KMS-11 (cell line): ENCODE measurements around the gene LAPTM4A.
"Not testable (repeated sequence)": the region's sequence is repeated elsewhere in the genome, so short reads cannot be mapped to it uniquely, and the experiment has no call there.

ENCODE experiments used
- H2AFZ ChIP-seq: fragments of 200-600 bp; sonication (generic); 2 replicates; pipeline ENCODE4 v1.6.1; 2016; ENCODE audit warnings: antibody characterized with exemption, mixed run types, low read depth
- H3K27ac ChIP-seq: fragments of 200-600 bp; sonication (generic); 2 replicates; pipeline ENCODE4 v1.6.1; 2016; ENCODE audit warnings: mild to moderate bottlenecking, mixed run types
- H3K27me3 ChIP-seq: fragments of 200-600 bp; sonication (generic); 2 replicates; pipeline ENCODE4 v1.6.1; 2017; ENCODE audit warnings: mild to moderate bottlenecking, low read depth, mixed run types, moderate library complexity; ENCODE audit not compliant: insufficient read depth
- H3K36me3 ChIP-seq: fragments of 200-600 bp; sonication (generic); 2 replicates; pipeline ENCODE4 v1.6.1; 2017; ENCODE audit warnings: mild to moderate bottlenecking, mixed run types; ENCODE audit not compliant: insufficient read depth
- H3K4me1 ChIP-seq: fragments of 200-600 bp; sonication (generic); 2 replicates; pipeline ENCODE4 v1.6.1; 2016; ENCODE audit warnings: mild to moderate bottlenecking, low read depth, mixed run types; ENCODE audit not compliant: poor library complexity, severe bottlenecking
- H3K4me2 ChIP-seq: fragments of 200-600 bp; sonication (generic); 2 replicates; pipeline ENCODE4 v1.7.0; 2016; ENCODE audit warnings: mild to moderate bottlenecking, mixed run types
- H3K4me3 ChIP-seq: fragments of 200-600 bp; sonication (generic); IDR thresholded peaks from 2 replicates; pipeline ENCODE4 v1.6.1; 2017; ENCODE audit warnings: low read depth, low read length, mixed read lengths; ENCODE audit not compliant: insufficient read depth
- H3K79me2 ChIP-seq: fragments of 200-600 bp; sonication (generic); 2 replicates; pipeline ENCODE4 v1.6.1; 2016; ENCODE audit warnings: low read depth, mixed run types; ENCODE audit not compliant: insufficient read depth
- H3K9ac ChIP-seq: fragments of 200-600 bp; sonication (generic); 2 replicates; pipeline ENCODE4 v1.6.1; 2016; ENCODE audit warnings: mild to moderate bottlenecking, mixed run types
- H4K20me1 ChIP-seq: fragments of 200-600 bp; sonication (generic); 2 replicates; pipeline ENCODE4 v1.6.1; 2016; ENCODE audit warnings: mild to moderate bottlenecking, mixed run types; ENCODE audit not compliant: insufficient read depth
- TF ChIP-seq, protein P1 (sequence below): fragments of 200-600 bp; sonication (generic); conservative IDR thresholded peaks from 2 replicates; pipeline ENCODE4 v1.6.1; 2017; ENCODE audit warnings: low read depth, mild to moderate bottlenecking, antibody characterized with exemption, low read length, moderate library complexity, mixed read lengths

The LAPTM4A gene

DNA sequence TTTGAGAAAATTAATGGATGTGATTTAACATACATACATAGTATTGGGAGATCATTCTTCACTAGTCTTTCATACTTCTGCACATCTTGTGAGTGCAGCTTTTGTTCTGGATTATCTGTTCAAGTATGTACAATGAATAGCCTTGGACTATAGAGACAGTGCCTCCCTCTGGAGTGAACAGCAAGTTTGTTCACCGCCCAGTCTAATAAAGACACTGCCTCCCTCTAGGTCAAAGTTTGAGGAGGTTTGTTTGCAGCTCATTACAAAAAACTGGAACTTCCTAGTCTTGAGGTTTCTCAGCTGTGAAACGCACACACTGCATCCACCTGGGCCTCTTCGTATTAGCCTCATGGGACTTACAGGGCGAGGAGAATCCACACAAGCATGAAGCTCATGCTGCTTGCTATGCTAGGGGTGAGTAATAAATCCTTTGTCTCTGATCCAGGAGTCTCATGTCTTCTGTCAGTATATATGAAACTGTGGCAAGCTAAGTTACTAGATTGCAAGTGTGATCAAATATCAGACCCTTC, 26.0 kb upstream of the LAPTM4A start:
- Histone ChIP-seq H3K27me3 (no peaks in the 10 kb centered on the region), H3K27ac (no peak overlapping the region), H3K4me3 (no peak overlapping the region), H3K4me2 (no peak overlapping the region), H3K4me1 (no peaks in the 10 kb centered on the region), H2AFZ (no peak overlapping the region), H3K79me2 (no peaks in the 10 kb centered on the region), H3K36me3 (no peaks in the 10 kb centered on the region), H4K20me1 (no peaks in the 10 kb centered on the region), H3K9ac (no peak overlapping the region)
- TF ChIP-seq, protein P1, sequence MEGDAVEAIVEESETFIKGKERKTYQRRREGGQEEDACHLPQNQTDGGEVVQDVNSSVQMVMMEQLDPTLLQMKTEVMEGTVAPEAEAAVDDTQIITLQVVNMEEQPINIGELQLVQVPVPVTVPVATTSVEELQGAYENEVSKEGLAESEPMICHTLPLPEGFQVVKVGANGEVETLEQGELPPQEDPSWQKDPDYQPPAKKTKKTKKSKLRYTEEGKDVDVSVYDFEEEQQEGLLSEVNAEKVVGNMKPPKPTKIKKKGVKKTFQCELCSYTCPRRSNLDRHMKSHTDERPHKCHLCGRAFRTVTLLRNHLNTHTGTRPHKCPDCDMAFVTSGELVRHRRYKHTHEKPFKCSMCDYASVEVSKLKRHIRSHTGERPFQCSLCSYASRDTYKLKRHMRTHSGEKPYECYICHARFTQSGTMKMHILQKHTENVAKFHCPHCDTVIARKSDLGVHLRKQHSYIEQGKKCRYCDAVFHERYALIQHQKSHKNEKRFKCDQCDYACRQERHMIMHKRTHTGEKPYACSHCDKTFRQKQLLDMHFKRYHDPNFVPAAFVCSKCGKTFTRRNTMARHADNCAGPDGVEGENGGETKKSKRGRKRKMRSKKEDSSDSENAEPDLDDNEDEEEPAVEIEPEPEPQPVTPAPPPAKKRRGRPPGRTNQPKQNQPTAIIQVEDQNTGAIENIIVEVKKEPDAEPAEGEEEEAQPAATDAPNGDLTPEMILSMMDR, result no peak

DNA sequence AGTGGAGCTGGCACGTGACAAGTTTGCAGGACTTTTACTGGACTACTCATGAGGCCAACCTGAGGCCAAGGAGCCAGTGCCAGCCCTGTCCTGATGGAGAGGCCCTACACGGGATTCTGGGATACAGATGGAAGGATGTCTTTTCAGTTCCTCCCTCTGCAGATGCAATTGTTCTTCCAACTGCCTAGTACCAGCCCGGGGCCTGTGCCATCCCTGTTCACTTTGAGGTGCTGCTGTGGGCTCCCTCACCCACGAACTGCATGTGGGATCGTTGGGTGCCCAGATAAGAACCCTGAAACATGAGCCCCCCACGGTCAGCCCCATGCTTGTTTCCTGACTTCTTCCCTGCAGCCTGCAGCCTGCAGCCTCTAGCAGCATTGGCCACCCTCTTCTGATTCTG, 25.3 kb upstream of the LAPTM4A start:
- TF ChIP-seq, protein P1, result no peak
- no peak overlapping the region for H3K27ac ChIP-seq
- no peak overlapping the region for H3K9ac ChIP-seq
- H3K79me2 ChIP-seq, result no peaks in the 10 kb centered on the region
- H3K36me3 ChIP-seq, result no peaks in the 10 kb centered on the region
- no peaks in the 10 kb centered on the region for H4K20me1 ChIP-seq
- H3K4me1 ChIP-seq, result no peaks in the 10 kb centered on the region
- no peak overlapping the region for H3K4me3 ChIP-seq
- H2AFZ ChIP-seq, result no peak overlapping the region
- H3K27me3 ChIP-seq, result no peaks in the 10 kb centered on the region
- H3K4me2 ChIP-seq, result no peak overlapping the region

DNA sequence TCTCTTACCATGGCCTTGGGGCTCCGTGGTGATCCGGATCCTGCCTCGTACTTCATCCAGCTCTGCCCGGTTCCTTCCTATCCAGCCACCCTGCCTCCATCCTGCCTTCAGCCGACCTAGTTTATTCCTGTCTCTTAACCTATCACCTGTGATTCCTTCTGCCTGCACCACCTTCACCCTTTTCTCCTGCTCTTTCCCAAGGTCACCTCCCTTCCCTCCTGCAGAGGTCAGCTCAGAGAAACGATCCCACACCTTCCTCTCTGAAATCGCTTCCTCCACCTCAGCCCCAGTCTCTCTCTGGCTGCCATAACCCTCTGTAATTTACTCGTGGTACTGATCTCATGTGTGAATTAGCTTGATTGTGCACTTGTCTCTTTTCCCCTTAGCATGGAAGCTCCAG, 23.5 kb upstream of the LAPTM4A start:
- Histone ChIP-seq H4K20me1 (no peaks in the 10 kb centered on the region), H3K79me2 (no peaks in the 10 kb centered on the region), H2AFZ (no peak overlapping the region), H3K4me1 (no peaks in the 10 kb centered on the region), H3K4me2 (no peak overlapping the region), H3K4me3 (no peak overlapping the region), H3K27ac (no peak overlapping the region), H3K27me3 (no peaks in the 10 kb centered on the region), H3K9ac (no peak overlapping the region), H3K36me3 (no peaks in the 10 kb centered on the region)
- TF ChIP-seq, protein P1, result no peak

DNA sequence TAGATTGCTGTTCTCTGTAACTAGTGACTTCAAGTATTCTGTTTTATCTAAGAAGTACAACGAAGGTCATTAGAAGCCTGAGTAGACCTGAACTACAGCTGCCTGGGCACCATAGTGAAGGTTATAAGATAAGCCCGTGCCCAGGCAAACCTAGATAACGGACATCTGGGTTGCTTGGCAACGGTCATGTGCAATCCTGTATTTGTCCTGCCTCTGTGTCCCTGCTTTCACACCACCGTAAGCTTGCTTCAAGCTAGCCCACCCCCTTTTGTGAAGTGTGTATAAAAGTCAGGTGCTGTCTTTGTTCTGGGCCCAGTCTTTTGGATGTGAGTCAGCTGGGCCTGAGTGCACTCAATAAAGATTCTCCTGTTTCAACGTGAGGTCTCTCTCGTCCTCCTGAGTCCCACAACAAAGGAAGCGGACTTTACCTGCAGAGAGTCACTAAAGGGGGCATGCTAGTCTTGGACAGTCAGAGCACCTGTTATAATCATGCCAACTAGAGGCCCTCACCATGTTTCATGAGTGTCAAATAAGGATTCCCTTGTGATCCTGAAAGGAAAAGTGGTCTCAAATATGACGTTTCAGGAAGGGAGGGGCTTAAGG, 22.7 kb upstream of the LAPTM4A start:
- not testable (repeated sequence) for H4K20me1 ChIP-seq, H3K4me1 ChIP-seq, H3K27ac ChIP-seq, H3K79me2 ChIP-seq, H3K36me3 ChIP-seq, H3K27me3 ChIP-seq, H2AFZ ChIP-seq, H3K4me3 ChIP-seq, H3K4me2 ChIP-seq, H3K9ac ChIP-seq

DNA sequence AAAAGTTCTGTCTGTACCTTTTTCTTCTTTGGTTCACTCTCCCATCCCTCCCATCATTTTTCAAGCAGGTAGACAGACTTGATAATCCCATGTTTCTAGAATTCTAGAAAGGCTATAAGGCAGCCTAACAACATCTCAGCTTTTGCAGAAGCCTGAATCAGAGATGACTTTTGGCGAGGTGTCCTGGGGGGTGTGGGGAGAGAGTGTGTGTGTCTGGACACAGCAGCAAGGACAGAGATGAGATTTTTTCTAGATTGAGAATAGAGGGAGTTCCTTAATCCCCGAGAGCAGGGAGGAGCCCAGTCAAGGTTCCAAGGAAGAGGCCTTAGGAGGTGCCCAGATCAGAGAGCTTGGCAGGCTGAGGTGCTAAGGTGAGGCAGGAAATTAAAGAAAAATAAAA, 22.0 kb upstream of the LAPTM4A start:
- Histone ChIP-seq H3K4me3 (no peak overlapping the region), H3K4me2 (no peak overlapping the region), H3K27me3 (no peaks in the 10 kb centered on the region), H3K36me3 (no peaks in the 10 kb centered on the region), H4K20me1 (no peaks in the 10 kb centered on the region), H3K27ac (no peak overlapping the region), H3K4me1 (no peaks in the 10 kb centered on the region), H2AFZ (no peak overlapping the region), H3K9ac (no peak overlapping the region), H3K79me2 (no peaks in the 10 kb centered on the region)
- TF ChIP-seq, protein P1, result no peak
